ENCODE data around the gene ERICH2.

- TF ChIP-seq CTCF (IDR thresholded peaks at IDR 0.05; ENCODE audit: low read depth, low read length, poor library complexity, severe bottlenecking) (no peak), EZH2phosphoT487 (IDR thresholded peaks at IDR 0.05; ENCODE audit: borderline replicate concordance, low read length) (no peak)
These were observed 22.3 kb upstream of the ERICH2 start for GRCh38 chr2:170747921-170748320.
